ENCODE measurements around the gene OBSCN.
"Not testable (repeated sequence)": the region's sequence is repeated elsewhere in the genome, so short reads cannot be mapped to it uniquely, and the experiment has no call there.

OBSCN gene

DNA sequence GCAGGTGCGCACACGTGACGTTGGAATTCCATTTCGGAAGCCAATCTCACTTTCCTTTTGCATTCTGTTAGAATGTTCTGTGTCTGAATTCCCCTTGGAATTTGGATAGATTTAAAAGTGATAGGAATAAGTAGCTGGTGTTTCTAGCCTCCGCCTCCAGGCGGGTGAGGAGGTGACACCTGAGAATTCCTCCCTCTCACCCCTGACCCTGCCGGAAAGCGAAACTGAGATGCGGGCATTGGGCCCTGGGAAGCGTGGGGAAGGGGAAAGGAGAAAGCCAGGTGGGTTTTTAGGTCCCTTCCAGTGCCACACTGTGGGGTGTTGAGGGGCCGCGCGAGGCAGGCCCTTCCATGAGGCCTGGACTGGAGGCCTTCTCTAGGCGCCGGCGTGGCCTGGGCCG, 61.6 kb downstream of the OBSCN start:
- H2BK5ac ChIP-seq (ENCODE audit: low read depth, low read length, poor library complexity, severe bottlenecking); H3K9me3 ChIP-seq (ENCODE audit: control insufficient read depth, low read length); H3K4me3 ChIP-seq (ENCODE audit: insufficient read depth in 1 of 2, low read depth in 1 of 2, low read length in 2 of 2); H3K18ac ChIP-seq (ENCODE audit: low read depth in 1 of 2, low read length in 2 of 2); H2AFZ ChIP-seq (ENCODE audit: low read depth, low read length); H3K4ac ChIP-seq (ENCODE audit: low read depth in 1 of 2, low read length in 2 of 2); H3K4me2 ChIP-seq (ENCODE audit: low read length, poor library complexity, severe bottlenecking); H3K27me3 ChIP-seq (ENCODE audit: control insufficient read depth in 1 of 2, insufficient read depth in 1 of 2, low read length in 2 of 2); DNase-seq; H3K9ac ChIP-seq (ENCODE audit: low read length); H4K8ac ChIP-seq (ENCODE audit: low read length); H2AK5ac ChIP-seq (ENCODE audit: low read length, severe bottlenecking); H2BK15ac ChIP-seq (ENCODE audit: low read depth, poor library complexity, severe bottlenecking); H2BK12ac ChIP-seq (ENCODE audit: low read length in 2 of 2); H3K79me1 ChIP-seq (replicated peaks; ENCODE audit: low read length, poor library complexity, severe bottlenecking); H3K27ac ChIP-seq (ENCODE audit: low read length, poor library complexity, severe bottlenecking); H3K14ac ChIP-seq (ENCODE audit: low read length in 2 of 2); H3K23ac ChIP-seq (ENCODE audit: low read length in 2 of 2); H2BK120ac ChIP-seq (ENCODE audit: low read depth, low read length); H3K4me1 ChIP-seq (ENCODE audit: control insufficient read depth, insufficient read depth, low read depth, low read length); H4K91ac ChIP-seq (ENCODE audit: low read length): not testable (repeated sequence)
- peaks cover 2 to 40% of the 10 kb centered on the region in 2 experiments for H3K36me3 ChIP-seq (ENCODE audit: control insufficient read depth in 1 of 2, insufficient read depth in 2 of 2, low read depth in 1 of 2, low read length in 2 of 2)
- WGBS = 100% methylated on average over 4 of the region's 17 CpGs

GRCh38 chr1:228270032-228270431, 62.2 kb downstream of the OBSCN start:
- Histone ChIP-seq H3K18ac (ENCODE audit: low read depth in 1 of 2, low read length in 2 of 2) (no peak overlapping the region), H3K4me3 (ENCODE audit: insufficient read depth in 1 of 2, low read depth in 1 of 2, low read length in 2 of 2) (no peak overlapping the region), H2BK5ac (ENCODE audit: low read depth, low read length, poor library complexity, severe bottlenecking) (no peak overlapping the region), H3K79me1 (replicated peaks; ENCODE audit: low read length, poor library complexity, severe bottlenecking) (peaks cover 10% of the 10 kb centered on the region), H4K91ac (ENCODE audit: low read length) (no peak overlapping the region), H2AFZ (ENCODE audit: low read depth, low read length) (no peak overlapping the region), H3K4me2 (ENCODE audit: low read length, poor library complexity, severe bottlenecking) (no peak overlapping the region), H2BK120ac (ENCODE audit: low read depth, low read length) (no peak overlapping the region), H4K8ac (ENCODE audit: low read length) (no peak overlapping the region), H3K14ac (ENCODE audit: low read length in 2 of 2) (no peak overlapping the region), H3K4ac (ENCODE audit: low read depth in 1 of 2, low read length in 2 of 2) (no peak overlapping the region), H3K27me3 (ENCODE audit: control insufficient read depth in 1 of 2, insufficient read depth in 1 of 2, low read length in 2 of 2) (no peaks in the 10 kb centered on the region), H3K27ac (ENCODE audit: low read length, poor library complexity, severe bottlenecking) (no peak overlapping the region), H2AK5ac (ENCODE audit: low read length, severe bottlenecking) (no peak overlapping the region), H3K36me3 (ENCODE audit: control insufficient read depth in 1 of 2, insufficient read depth in 2 of 2, low read depth in 1 of 2, low read length in 2 of 2) (peaks cover 2 to 42% of the 10 kb centered on the region in 2 experiments), H3K4me1 (ENCODE audit: control insufficient read depth, insufficient read depth, low read depth, low read length) (peaks cover 9% of the 10 kb centered on the region), H3K23ac (ENCODE audit: low read length in 2 of 2) (no peak overlapping the region), H2BK12ac (ENCODE audit: low read length in 2 of 2) (no peak overlapping the region), H3K9ac (ENCODE audit: low read length) (no peak overlapping the region), H2BK15ac (ENCODE audit: low read depth, poor library complexity, severe bottlenecking) (no peak overlapping the region), H3K9me3 (ENCODE audit: control insufficient read depth, low read length) (no peaks in the 10 kb centered on the region)
- WGBS = no CpG with 5 or more reads among the region's 1 CpG
- DNase-seq = peak; percentile 70

GRCh38 chr1:228271701-228272251, 63.9 kb downstream of the OBSCN start:
- H3K9ac ChIP-seq (ENCODE audit: low read length) = no peak overlapping the region
- H3K79me1 ChIP-seq (replicated peaks; ENCODE audit: low read length, poor library complexity, severe bottlenecking) = peaks cover 12% of the 10 kb centered on the region
- H2AK5ac ChIP-seq (ENCODE audit: low read length, severe bottlenecking) = no peak overlapping the region
- no peaks in the 10 kb centered on the region for H3K27me3 ChIP-seq (ENCODE audit: control insufficient read depth in 1 of 2, insufficient read depth in 1 of 2, low read length in 2 of 2)
- H3K4ac ChIP-seq (ENCODE audit: low read depth in 1 of 2, low read length in 2 of 2) = no peak overlapping the region
- H3K23ac ChIP-seq (ENCODE audit: low read length in 2 of 2) = no peak overlapping the region
- no peak overlapping the region for H3K4me2 ChIP-seq (ENCODE audit: low read length, poor library complexity, severe bottlenecking)
- DNase-seq = no peak
- H3K14ac ChIP-seq (ENCODE audit: low read length in 2 of 2) = no peak overlapping the region
- H3K27ac ChIP-seq (ENCODE audit: low read length, poor library complexity, severe bottlenecking) = no peak overlapping the region
- no peaks in the 10 kb centered on the region for H3K9me3 ChIP-seq (ENCODE audit: control insufficient read depth, low read length)
- H2BK15ac ChIP-seq (ENCODE audit: low read depth, poor library complexity, severe bottlenecking) = no peak overlapping the region
- H4K8ac ChIP-seq (ENCODE audit: low read length) = no peak overlapping the region
- no peak overlapping the region for H2BK12ac ChIP-seq (ENCODE audit: low read length in 2 of 2)
- H3K18ac ChIP-seq (ENCODE audit: low read depth in 1 of 2, low read length in 2 of 2) = no peak overlapping the region
- WGBS = 98% methylated on average over 19 of the region's 19 CpGs
- peaks cover 18% of the 10 kb centered on the region for H3K4me1 ChIP-seq (ENCODE audit: control insufficient read depth, insufficient read depth, low read depth, low read length)
- no peak overlapping the region for H2AFZ ChIP-seq (ENCODE audit: low read depth, low read length)
- no peak overlapping the region for H2BK5ac ChIP-seq (ENCODE audit: low read depth, low read length, poor library complexity, severe bottlenecking)
- H3K4me3 ChIP-seq (ENCODE audit: insufficient read depth in 1 of 2, low read depth in 1 of 2, low read length in 2 of 2) = no peak overlapping the region
- peaks cover 2 to 43% of the 10 kb centered on the region in 2 experiments for H3K36me3 ChIP-seq (ENCODE audit: control insufficient read depth in 1 of 2, insufficient read depth in 2 of 2, low read depth in 1 of 2, low read length in 2 of 2)
- H2BK120ac ChIP-seq (ENCODE audit: low read depth, low read length) = no peak overlapping the region
- no peak overlapping the region for H4K91ac ChIP-seq (ENCODE audit: low read length)

DNA sequence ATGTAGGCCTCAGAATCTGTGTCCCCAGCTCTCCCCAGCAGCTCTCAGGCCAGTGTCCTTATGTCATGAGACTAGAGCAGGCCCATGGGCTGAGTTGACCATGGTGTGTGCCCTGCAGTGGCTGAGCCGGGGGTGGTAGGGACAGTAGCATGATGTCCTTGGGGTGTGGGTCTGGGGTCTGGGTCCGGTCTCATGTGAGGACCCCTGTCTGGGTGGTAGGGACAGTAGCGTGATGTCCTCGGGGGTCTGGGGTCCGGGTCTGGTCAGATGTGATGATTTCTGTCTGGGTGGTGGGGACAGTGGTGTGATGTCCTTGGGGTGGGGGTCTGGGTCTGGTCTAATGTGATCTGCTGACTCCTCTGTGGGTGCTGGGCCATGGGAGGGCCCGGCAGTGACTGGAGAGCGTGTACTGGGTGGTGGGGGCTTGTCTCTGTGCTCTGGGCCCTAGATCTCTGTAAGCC, 64.5 kb downstream of the OBSCN start:
- Histone ChIP-seq H3K36me3 (ENCODE audit: control insufficient read depth in 1 of 2, insufficient read depth in 2 of 2, low read depth in 1 of 2, low read length in 2 of 2) (peaks cover 2 to 49% of the 10 kb centered on the region in 2 experiments), H3K18ac (ENCODE audit: low read depth in 1 of 2, low read length in 2 of 2) (no peak overlapping the region), H2BK120ac (ENCODE audit: low read depth, low read length) (no peak overlapping the region), H3K79me1 (replicated peaks; ENCODE audit: low read length, poor library complexity, severe bottlenecking) (peaks cover 12% of the 10 kb centered on the region), H4K8ac (ENCODE audit: low read length) (no peak overlapping the region), H2BK15ac (ENCODE audit: low read depth, poor library complexity, severe bottlenecking) (no peak overlapping the region), H3K23ac (ENCODE audit: low read length in 2 of 2) (no peak overlapping the region), H3K4me2 (ENCODE audit: low read length, poor library complexity, severe bottlenecking) (no peak overlapping the region), H3K4me1 (ENCODE audit: control insufficient read depth, insufficient read depth, low read depth, low read length) (peaks cover 18% of the 10 kb centered on the region), H3K27ac (ENCODE audit: low read length, poor library complexity, severe bottlenecking) (no peak overlapping the region), H3K14ac (ENCODE audit: low read length in 2 of 2) (no peak overlapping the region), H2BK5ac (ENCODE audit: low read depth, low read length, poor library complexity, severe bottlenecking) (no peak overlapping the region), H3K9ac (ENCODE audit: low read length) (no peak overlapping the region), H2AK5ac (ENCODE audit: low read length, severe bottlenecking) (no peak overlapping the region), H3K4me3 (ENCODE audit: insufficient read depth in 1 of 2, low read depth in 1 of 2, low read length in 2 of 2) (no peak overlapping the region), H2AFZ (ENCODE audit: low read depth, low read length) (no peak overlapping the region), H3K27me3 (ENCODE audit: control insufficient read depth in 1 of 2, insufficient read depth in 1 of 2, low read length in 2 of 2) (no peaks in the 10 kb centered on the region), H3K4ac (ENCODE audit: low read depth in 1 of 2, low read length in 2 of 2) (no peak overlapping the region), H2BK12ac (ENCODE audit: low read length in 2 of 2) (no peak overlapping the region), H3K9me3 (ENCODE audit: control insufficient read depth, low read length) (no peaks in the 10 kb centered on the region), H4K91ac (ENCODE audit: low read length) (no peak overlapping the region)
- 92% methylated on average over 7 of the region's 7 CpGs for WGBS
- DNase-seq = no peak
